Keratinocyte (primary cell): Measurements from ENCODE around the gene DDX11. TPM values are rescaled to one million over a fixed set of nuclear protein-coding genes. Genes with fewer than 3 reads are reported as not detected.
"Not testable (repeated sequence)": the region's sequence is repeated elsewhere in the genome, so short reads cannot be mapped to it uniquely, and the experiment has no call there.

Source experiments
- DNase-seq: peaks from one replicate; pipeline ENCODE4 v3.0.0-alpha.2; 2011; ENCODE audit warnings: low read depth, missing footprints, low spot score
- FAIRE-seq: peaks from 2 replicates; lab custom pipeline; 2011; peaks lifted over from hg19 to GRCh38; lab: Jason Lieb, UNC
- H2AFZ ChIP-seq: 2 replicates; pipeline ENCODE4 v1.6.0; 2012; ENCODE audit warnings: low read length, control low read depth, inconsistent platforms; ENCODE audit not compliant: control insufficient read depth
- H3K27ac ChIP-seq: 2 replicates; pipeline ENCODE4 v1.5.1; 2011; ENCODE audit warnings: low read length; ENCODE audit not compliant: control insufficient read depth, insufficient read depth
- H3K27me3 ChIP-seq: 3 replicates; pipeline ENCODE4 v1.6.0; 2011; ENCODE audit warnings: low read length; ENCODE audit not compliant: control insufficient read depth, insufficient read depth; ENCODE audit errors: extremely low read depth
- H3K36me3 ChIP-seq, 2 experiments: 2 replicates in 1 of 2; 3 replicates in 1 of 2; pipeline ENCODE4 v1.5.1; 2011; ENCODE audit warnings: low read length in 2 of 2, mild to moderate bottlenecking in 1 of 2; ENCODE audit not compliant: control insufficient read depth in 2 of 2, insufficient read depth in 2 of 2; ENCODE audit errors: extremely low read depth in 1 of 2
- H3K4me1 ChIP-seq: 3 replicates; pipeline ENCODE4 v1.5.1; 2011; ENCODE audit warnings: low read length; ENCODE audit not compliant: control insufficient read depth, insufficient read depth; ENCODE audit errors: extremely low read depth
- H3K4me2 ChIP-seq: 3 replicates; pipeline ENCODE4 v1.6.0; 2011; ENCODE audit warnings: low read depth, low read length; ENCODE audit not compliant: control insufficient read depth, insufficient read depth; ENCODE audit errors: extremely low read depth
- H3K4me3 ChIP-seq, 3 experiments: fragments of 200-600 bp in 1 of 3; sonication (generic) in 1 of 3; 2 replicates in 2 of 3; 3 replicates in 1 of 3; pipeline ENCODE4 v1.5.1; 2011 to 2016; ENCODE audit warnings: low read length in 3 of 3, mild to moderate bottlenecking in 3 of 3, control low read depth in 2 of 3, inconsistent platforms in 1 of 3, low read depth in 1 of 3, mixed read lengths in 1 of 3, mixed run types in 1 of 3, moderate library complexity in 1 of 3; ENCODE audit not compliant: control insufficient read depth in 2 of 3, insufficient read depth in 2 of 3; ENCODE audit errors: extremely low read depth in 1 of 3
- H3K79me2 ChIP-seq: 2 replicates; pipeline ENCODE4 v1.6.0; 2012; ENCODE audit warnings: low read length; ENCODE audit not compliant: control insufficient read depth, insufficient read depth
- H3K9ac ChIP-seq: 3 replicates; pipeline ENCODE4 v1.6.0; 2011; ENCODE audit warnings: low read length; ENCODE audit not compliant: control insufficient read depth, insufficient read depth; ENCODE audit errors: extremely low read depth
- H3K9me1 ChIP-seq: 3 replicates; pipeline ENCODE4 v1.6.0; 2011; ENCODE audit warnings: low read length; ENCODE audit not compliant: control insufficient read depth, insufficient read depth; ENCODE audit errors: extremely low read depth
- H3K9me3 ChIP-seq: 2 replicates; pipeline ENCODE4 v1.5.1; 2012; ENCODE audit warnings: low read depth, low read length; ENCODE audit not compliant: control insufficient read depth
- H4K20me1 ChIP-seq: 3 replicates; pipeline ENCODE4 v1.6.0; 2011; ENCODE audit warnings: low read length; ENCODE audit not compliant: control insufficient read depth, insufficient read depth; ENCODE audit errors: extremely low read depth
- EZH2 ChIP-seq: IDR thresholded peaks from one replicate; pipeline ENCODE4 v1.6.1; 2012; ENCODE audit warnings: inconsistent platforms, mild to moderate bottlenecking, low read length, moderate library complexity
- dilution Hi-C: fragments of 300-500 bp; cut with MboI; formaldehyde crosslinking; loops from one replicate; pipeline ENCODE4 v1.7.0; 2020; ENCODE audit warnings: low sequenced_read_pairs; ENCODE audit not compliant: extremely low pct_ligation_motif_present
- polyA plus RNA-seq, 5 experiments: library from polyadenylated mRNA; depleted of rRNA in 3 of 5; stranded (reverse) in 3 of 5; stranded (forward) in 1 of 5; unstranded in 1 of 5; fragments of >200 nt; gene quantifications; 1 replicate in 1 of 5; 2 replicates in 3 of 5; 3 replicates in 1 of 5; pipeline versions ENCODE4 v1.2.1 to v1.2.3, GENCODE V29; 2011 to 2012; ENCODE audit warnings: missing spikeins in 2 of 5, low read depth in 1 of 5, low replicate concordance in 1 of 5
- TF ChIP-seq, protein P1 (sequence below), 3 experiments: IDR thresholded peaks in 1 of 3; conservative IDR thresholded peaks in 1 of 3; optimal IDR thresholded peaks in 1 of 3; 2 replicates in 2 of 3; 3 replicates in 1 of 3; pipeline versions ENCODE3 to v1.5.1; 2011; ENCODE audit warnings: low read length in 3 of 3, mild to moderate bottlenecking in 3 of 3, moderate library complexity in 2 of 3, control low read depth in 1 of 3, inconsistent platforms in 1 of 3; ENCODE audit not compliant: insufficient read depth in 2 of 3; ENCODE audit errors: extremely low read depth in 1 of 3

Gene DDX11
- polyA plus RNA-seq, 1 donor (not counting 4 experiments of a cell fraction or from before 2014, with no cell fraction given), result 11.2 TPM

DNA sequence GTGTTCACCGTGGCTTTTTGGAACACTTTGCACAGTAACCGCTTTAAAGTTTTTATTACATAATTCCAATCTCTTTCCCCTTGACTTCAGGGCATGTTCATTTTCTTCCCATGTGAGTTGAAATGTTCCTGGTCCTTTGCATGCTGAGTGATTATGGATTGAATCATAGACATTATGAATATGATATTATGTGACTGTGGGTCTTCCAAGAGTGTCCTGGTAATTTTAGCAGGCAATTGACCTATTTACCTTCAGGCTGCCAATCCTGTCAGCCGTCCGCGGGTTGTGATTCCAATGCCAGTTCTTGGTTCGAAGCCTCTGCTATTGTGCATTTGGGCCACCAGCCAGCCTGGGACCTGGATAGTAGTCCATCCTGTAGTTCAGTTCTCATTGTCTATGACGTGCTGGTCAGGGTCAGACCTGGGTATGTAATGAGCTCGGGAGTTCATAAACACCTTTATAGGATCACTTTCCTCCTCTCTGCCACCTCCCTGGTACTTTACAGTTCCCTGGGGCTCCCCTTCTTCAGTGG, 32.6 kb upstream of the DDX11 start:
- Histone ChIP-seq H3K4me1 (no peaks in the 10 kb centered on the region), H3K4me2 (no peak overlapping the region), H3K4me3 (no peak overlapping the region), H3K9me3 (no peaks in the 10 kb centered on the region), H3K9me1 (no peaks in the 10 kb centered on the region), H4K20me1 (no peaks in the 10 kb centered on the region), H3K27ac (no peak overlapping the region), H2AFZ (no peak overlapping the region), H3K79me2 (no peaks in the 10 kb centered on the region), H3K27me3 (peaks cover 5% of the 10 kb centered on the region), H3K9ac (no peak overlapping the region), H3K36me3 (no peaks in the 10 kb centered on the region)
- FAIRE-seq (no peak), DNase-seq (no peak)
- TF ChIP-seq, protein P1, sequence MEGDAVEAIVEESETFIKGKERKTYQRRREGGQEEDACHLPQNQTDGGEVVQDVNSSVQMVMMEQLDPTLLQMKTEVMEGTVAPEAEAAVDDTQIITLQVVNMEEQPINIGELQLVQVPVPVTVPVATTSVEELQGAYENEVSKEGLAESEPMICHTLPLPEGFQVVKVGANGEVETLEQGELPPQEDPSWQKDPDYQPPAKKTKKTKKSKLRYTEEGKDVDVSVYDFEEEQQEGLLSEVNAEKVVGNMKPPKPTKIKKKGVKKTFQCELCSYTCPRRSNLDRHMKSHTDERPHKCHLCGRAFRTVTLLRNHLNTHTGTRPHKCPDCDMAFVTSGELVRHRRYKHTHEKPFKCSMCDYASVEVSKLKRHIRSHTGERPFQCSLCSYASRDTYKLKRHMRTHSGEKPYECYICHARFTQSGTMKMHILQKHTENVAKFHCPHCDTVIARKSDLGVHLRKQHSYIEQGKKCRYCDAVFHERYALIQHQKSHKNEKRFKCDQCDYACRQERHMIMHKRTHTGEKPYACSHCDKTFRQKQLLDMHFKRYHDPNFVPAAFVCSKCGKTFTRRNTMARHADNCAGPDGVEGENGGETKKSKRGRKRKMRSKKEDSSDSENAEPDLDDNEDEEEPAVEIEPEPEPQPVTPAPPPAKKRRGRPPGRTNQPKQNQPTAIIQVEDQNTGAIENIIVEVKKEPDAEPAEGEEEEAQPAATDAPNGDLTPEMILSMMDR (optimal IDR thresholded peaks at IDR 0.05 in 1 of 3, IDR thresholded peaks at IDR 0.05 in 1 of 3, conservative IDR thresholded peaks at IDR 0.05 in 1 of 3; ENCODE audit: extremely low read depth in 1 of 3, insufficient read depth in 2 of 3, low read length in 3 of 3), result no peak
- no peak for TF ChIP-seq EZH2
- dilution Hi-C loops, result no loop called here

DNA sequence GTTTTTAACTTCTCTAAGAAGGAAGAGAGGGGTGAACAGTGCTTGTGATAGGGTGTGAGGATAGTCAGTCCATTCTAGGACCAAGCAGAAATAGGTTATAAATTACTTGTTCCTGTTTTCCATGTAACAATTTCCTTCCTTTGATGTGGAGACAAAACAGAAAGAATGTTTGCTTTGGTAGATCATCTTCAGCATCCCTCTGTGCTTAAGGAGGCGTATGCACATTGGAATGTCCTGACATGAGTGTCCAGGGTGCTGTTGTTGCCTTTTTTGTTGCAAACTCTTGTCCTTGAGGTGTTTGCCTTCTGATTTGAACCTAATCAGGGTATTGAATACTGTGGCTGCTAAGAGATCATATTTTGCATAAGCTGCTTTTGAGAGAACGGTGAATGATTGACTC, 23.5 kb upstream of the DDX11 start:
- H4K20me1 ChIP-seq, H3K9ac ChIP-seq, H3K4me3 ChIP-seq, H3K9me3 ChIP-seq, H3K79me2 ChIP-seq, FAIRE-seq, DNase-seq, H3K36me3 ChIP-seq, H3K4me2 ChIP-seq, H3K27ac ChIP-seq, dilution Hi-C loops, H2AFZ ChIP-seq, H3K4me1 ChIP-seq, H3K9me1 ChIP-seq, H3K27me3 ChIP-seq: not testable (repeated sequence)

DNA sequence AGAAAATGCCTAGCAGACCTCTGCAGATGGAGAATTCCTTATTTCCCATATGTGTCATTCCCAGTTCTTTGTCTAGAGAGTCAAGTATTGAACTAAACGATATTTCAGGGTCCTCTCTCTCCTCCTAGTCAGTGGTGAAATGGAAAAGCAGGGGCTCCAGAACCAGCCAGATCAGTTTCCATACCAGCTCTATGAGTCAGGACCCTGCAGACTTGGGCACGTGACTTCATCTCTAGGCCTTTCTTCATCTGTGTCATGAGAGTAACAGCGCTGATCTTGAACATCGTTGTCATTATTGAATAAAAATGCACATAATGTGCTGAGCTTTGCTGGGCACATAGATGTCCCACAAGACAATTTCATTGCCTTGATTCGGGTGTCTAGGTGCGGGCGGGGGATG, 23.1 kb upstream of the DDX11 start:
- H3K4me3 ChIP-seq, H3K36me3 ChIP-seq, dilution Hi-C loops, H3K9me3 ChIP-seq, FAIRE-seq, H3K27ac ChIP-seq, H3K4me2 ChIP-seq, H3K4me1 ChIP-seq, H4K20me1 ChIP-seq, H3K9ac ChIP-seq, H3K79me2 ChIP-seq, H3K27me3 ChIP-seq, H3K9me1 ChIP-seq, H2AFZ ChIP-seq, DNase-seq: not testable (repeated sequence)

DNA sequence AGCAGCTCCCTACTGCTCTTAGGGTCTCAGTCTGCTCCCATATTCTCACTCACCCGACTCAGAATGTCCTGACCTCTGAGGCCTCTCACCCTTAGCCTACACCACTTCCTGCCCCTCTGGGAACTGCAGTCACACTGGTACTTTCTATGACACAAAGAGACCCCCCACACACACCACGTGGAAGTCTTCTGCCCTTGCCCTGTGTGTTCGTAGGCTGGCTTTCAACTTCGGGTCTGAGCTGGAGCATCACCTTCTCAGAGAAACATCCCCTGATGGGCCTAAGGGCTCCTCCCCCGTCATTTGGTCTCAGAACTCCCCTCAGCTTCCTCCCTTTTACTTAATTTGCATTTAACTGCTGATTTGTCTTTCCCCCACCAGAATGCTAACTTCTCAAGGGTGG, 22.0 kb upstream of the DDX11 start:
- H3K4me1 ChIP-seq, H4K20me1 ChIP-seq, H3K9ac ChIP-seq, H3K4me2 ChIP-seq, dilution Hi-C loops, H3K9me3 ChIP-seq, H3K4me3 ChIP-seq, DNase-seq, H3K9me1 ChIP-seq, H3K27me3 ChIP-seq, FAIRE-seq, H3K36me3 ChIP-seq, H3K27ac ChIP-seq, H2AFZ ChIP-seq, H3K79me2 ChIP-seq: not testable (repeated sequence)
